HepG2 (cell line): ENCODE results near the gene PPP4R1. TPM values are rescaled to one million over a fixed set of nuclear protein-coding genes. Genes with fewer than 3 reads are reported as not detected.

Experiments used
- ARNT2 ChIP-seq: sonication (generic); formaldehyde crosslinking; IDR thresholded peaks from 2 replicates; pipeline ENCODE4 v1.8.0; 2022; ENCODE audit warnings: mild to moderate bottlenecking, low read depth, missing genetic modification reagents, moderate library complexity
- IRX3 ChIP-seq: sonication (generic); formaldehyde crosslinking; IDR thresholded peaks from 2 replicates; pipeline ENCODE4 v1.8.1; 2023; ENCODE audit warnings: mild to moderate bottlenecking, low read depth, missing genetic modification reagents, borderline replicate concordance
- KAT7 ChIP-seq: IDR thresholded peaks from 2 replicates; pipeline ENCODE4 v1.6.1; 2018; ENCODE audit warnings: borderline replicate concordance, missing compliant biosample characterization
- ZBTB7B ChIP-seq: sonication (generic); formaldehyde crosslinking; IDR thresholded peaks from 2 replicates; pipeline ENCODE4 v1.4.0; 2020; ENCODE audit warnings: missing genetic modification reagents
- ZNF138 ChIP-seq: sonication (generic); formaldehyde crosslinking; IDR thresholded peaks from 2 replicates; pipeline ENCODE4 v1.5.0; 2020; ENCODE audit warnings: mild to moderate bottlenecking, low read depth, missing genetic modification reagents
- ZNF652 ChIP-seq: IDR thresholded peaks from 2 replicates; pipeline ENCODE4 v1.6.1; 2016; ENCODE audit warnings: low read depth, borderline replicate concordance
- polyA plus RNA-seq, 8 experiments: library from polyadenylated mRNA; depleted of rRNA in 3 of 8; stranded (reverse) in 7 of 8; unstranded in 1 of 8; fragments of >200 nt; fragmentation: Illumina TruSeq in 4 of 8; extraction: Trizol in 4 of 8; gene quantifications; 2 replicates each; pipeline versions ENCODE4 v1.2.1 to v1.2.3, GENCODE V29; 2011 to 2016; ENCODE audit warnings: low read depth in 4 of 8, missing spikeins in 1 of 8, mixed read lengths in 1 of 8; ENCODE audit not compliant: insufficient read depth in 1 of 8
- total RNA-seq, 5 experiments: library from RNA; depleted of rRNA; stranded (reverse); fragments of >200 nt; fragmentation: Illumina TruSeq; extraction: Trizol; gene quantifications; 2 replicates each; pipeline ENCODE4 v1.2.3, GENCODE V29; 2016; ENCODE audit warnings: low read depth in 1 of 5
- TF ChIP-seq, protein P1 (sequence below): sonication (generic); formaldehyde crosslinking; IDR thresholded peaks from 2 replicates; pipeline ENCODE4 v1.5.0; 2020; ENCODE audit warnings: mild to moderate bottlenecking, missing genetic modification reagents, borderline replicate concordance
- TF ChIP-seq, protein P2 (sequence below): sonication (generic); formaldehyde crosslinking; IDR thresholded peaks from 2 replicates; pipeline ENCODE4 v1.4.0; 2020; ENCODE audit warnings: mild to moderate bottlenecking, missing genetic modification reagents
- TF ChIP-seq, protein P3 (sequence below): IDR thresholded peaks from 2 replicates; pipeline ENCODE4 v1.4.0; 2020; ENCODE audit warnings: mild to moderate bottlenecking, missing genetic modification reagents
- TF ChIP-seq, protein P4 (sequence below): sonication (generic); formaldehyde crosslinking; conservative IDR thresholded peaks from 2 replicates; pipeline ENCODE4 v1.8.0; 2022; ENCODE audit warnings: low read depth, missing genetic modification reagents

Gene PPP4R1
- total and polyA plus RNA-seq, 2 of the 13 experiments (the other 11 are each of a cell fraction or from before 2014, with no cell fraction given): 66.5 to 72.4 TPM

DNA sequence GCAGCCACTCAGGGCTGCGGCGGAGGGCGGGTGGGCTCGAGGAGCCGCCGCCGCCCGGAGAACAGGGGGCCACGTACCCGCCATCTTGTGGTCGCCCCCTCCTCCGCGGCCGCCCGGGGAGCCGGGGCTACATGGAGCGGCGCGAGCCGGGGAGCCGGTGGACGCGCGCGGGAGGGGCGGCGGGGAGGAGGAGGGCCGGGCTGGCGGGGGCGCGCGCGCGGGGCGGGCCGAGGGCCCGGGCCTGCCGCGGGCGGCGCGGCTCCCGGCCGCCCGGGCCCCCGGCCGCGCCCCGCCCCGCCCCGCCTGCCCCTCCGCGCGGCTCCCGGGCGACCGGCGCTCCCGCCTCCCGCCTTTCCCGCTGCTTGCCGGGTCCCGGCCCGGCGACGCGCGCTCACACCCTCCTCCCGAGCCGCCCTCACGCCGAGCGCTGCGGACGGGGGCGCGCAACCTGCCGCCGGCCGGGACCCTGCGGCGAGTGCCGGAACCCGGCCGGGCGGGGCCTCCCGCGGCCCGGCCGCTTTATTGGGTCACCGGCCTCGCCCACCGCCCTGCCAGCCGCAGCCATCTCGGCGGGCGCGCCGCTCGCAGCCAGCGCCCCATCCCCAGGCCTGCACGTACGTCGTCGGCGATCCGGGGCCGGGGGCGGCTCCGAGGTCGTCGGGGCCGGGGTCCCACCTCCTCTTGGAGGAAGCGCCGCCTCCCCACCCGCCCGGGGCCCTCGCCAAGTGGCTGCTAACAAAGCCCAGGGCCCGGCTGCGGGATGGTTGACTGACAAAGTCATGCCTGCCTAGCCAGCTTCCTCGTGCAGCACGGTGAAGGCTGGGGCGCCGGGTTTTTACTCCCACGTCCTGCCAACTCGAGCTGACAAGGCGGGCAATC, at the start of gene PPP4R1 (continued):
- TF ChIP-seq, protein P1, sequence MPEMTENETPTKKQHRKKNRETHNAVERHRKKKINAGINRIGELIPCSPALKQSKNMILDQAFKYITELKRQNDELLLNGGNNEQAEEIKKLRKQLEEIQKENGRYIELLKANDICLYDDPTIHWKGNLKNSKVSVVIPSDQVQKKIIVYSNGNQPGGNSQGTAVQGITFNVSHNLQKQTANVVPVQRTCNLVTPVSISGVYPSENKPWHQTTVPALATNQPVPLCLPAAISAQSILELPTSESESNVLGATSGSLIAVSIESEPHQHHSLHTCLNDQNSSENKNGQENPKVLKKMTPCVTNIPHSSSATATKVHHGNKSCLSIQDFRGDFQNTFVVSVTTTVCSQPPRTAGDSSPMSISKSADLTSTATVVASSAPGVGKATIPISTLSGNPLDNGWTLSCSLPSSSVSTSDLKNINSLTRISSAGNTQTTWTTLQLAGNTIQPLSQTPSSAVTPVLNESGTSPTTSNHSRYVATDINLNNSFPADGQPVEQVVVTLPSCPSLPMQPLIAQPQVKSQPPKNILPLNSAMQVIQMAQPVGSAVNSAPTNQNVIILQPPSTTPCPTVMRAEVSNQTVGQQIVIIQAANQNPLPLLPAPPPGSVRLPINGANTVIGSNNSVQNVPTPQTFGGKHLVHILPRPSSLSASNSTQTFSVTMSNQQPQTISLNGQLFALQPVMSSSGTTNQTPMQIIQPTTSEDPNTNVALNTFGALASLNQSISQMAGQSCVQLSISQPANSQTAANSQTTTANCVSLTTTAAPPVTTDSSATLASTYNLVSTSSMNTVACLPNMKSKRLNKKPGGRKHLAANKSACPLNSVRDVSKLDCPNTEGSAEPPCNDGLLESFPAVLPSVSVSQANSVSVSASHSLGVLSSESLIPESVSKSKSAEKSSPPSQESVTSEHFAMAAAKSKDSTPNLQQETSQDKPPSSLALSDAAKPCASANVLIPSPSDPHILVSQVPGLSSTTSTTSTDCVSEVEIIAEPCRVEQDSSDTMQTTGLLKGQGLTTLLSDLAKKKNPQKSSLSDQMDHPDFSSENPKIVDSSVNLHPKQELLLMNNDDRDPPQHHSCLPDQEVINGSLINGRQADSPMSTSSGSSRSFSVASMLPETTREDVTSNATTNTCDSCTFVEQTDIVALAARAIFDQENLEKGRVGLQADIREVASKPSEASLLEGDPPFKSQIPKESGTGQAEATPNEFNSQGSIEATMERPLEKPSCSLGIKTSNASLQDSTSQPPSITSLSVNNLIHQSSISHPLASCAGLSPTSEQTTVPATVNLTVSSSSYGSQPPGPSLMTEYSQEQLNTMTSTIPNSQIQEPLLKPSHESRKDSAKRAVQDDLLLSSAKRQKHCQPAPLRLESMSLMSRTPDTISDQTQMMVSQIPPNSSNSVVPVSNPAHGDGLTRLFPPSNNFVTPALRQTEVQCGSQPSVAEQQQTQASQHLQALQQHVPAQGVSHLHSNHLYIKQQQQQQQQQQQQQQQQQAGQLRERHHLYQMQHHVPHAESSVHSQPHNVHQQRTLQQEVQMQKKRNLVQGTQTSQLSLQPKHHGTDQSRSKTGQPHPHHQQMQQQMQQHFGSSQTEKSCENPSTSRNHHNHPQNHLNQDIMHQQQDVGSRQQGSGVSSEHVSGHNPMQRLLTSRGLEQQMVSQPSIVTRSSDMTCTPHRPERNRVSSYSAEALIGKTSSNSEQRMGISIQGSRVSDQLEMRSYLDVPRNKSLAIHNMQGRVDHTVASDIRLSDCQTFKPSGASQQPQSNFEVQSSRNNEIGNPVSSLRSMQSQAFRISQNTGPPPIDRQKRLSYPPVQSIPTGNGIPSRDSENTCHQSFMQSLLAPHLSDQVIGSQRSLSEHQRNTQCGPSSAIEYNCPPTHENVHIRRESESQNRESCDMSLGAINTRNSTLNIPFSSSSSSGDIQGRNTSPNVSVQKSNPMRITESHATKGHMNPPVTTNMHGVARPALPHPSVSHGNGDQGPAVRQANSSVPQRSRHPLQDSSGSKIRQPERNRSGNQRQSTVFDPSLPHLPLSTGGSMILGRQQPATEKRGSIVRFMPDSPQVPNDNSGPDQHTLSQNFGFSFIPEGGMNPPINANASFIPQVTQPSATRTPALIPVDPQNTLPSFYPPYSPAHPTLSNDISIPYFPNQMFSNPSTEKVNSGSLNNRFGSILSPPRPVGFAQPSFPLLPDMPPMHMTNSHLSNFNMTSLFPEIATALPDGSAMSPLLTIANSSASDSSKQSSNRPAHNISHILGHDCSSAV (CRISPR knock-in tag): no peak
- TF ChIP-seq IRX3 (CRISPR knock-in tag) (0 out of 2 replicates have a peak, but pooled peaks have one; percentile 2), ARNT2 (CRISPR knock-in tag) (peak; percentile 60; the same call in 1 of the 2 replicates), ZNF652 (CRISPR knock-in tag) (no peak), ZBTB7B (CRISPR knock-in tag) (0 out of 2 replicates have a peak, but pooled peaks have one; percentile 34), ZNF138 (CRISPR knock-in tag) (0 out of 2 replicates have a peak, but pooled peaks have one; percentile 43), KAT7 (0 out of 2 replicates have a peak, but pooled peaks have one; percentile 65)
- TF ChIP-seq, protein P2, sequence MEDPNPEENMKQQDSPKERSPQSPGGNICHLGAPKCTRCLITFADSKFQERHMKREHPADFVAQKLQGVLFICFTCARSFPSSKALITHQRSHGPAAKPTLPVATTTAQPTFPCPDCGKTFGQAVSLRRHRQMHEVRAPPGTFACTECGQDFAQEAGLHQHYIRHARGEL (CRISPR knock-in tag): no peak
- TF ChIP-seq, protein P3, sequence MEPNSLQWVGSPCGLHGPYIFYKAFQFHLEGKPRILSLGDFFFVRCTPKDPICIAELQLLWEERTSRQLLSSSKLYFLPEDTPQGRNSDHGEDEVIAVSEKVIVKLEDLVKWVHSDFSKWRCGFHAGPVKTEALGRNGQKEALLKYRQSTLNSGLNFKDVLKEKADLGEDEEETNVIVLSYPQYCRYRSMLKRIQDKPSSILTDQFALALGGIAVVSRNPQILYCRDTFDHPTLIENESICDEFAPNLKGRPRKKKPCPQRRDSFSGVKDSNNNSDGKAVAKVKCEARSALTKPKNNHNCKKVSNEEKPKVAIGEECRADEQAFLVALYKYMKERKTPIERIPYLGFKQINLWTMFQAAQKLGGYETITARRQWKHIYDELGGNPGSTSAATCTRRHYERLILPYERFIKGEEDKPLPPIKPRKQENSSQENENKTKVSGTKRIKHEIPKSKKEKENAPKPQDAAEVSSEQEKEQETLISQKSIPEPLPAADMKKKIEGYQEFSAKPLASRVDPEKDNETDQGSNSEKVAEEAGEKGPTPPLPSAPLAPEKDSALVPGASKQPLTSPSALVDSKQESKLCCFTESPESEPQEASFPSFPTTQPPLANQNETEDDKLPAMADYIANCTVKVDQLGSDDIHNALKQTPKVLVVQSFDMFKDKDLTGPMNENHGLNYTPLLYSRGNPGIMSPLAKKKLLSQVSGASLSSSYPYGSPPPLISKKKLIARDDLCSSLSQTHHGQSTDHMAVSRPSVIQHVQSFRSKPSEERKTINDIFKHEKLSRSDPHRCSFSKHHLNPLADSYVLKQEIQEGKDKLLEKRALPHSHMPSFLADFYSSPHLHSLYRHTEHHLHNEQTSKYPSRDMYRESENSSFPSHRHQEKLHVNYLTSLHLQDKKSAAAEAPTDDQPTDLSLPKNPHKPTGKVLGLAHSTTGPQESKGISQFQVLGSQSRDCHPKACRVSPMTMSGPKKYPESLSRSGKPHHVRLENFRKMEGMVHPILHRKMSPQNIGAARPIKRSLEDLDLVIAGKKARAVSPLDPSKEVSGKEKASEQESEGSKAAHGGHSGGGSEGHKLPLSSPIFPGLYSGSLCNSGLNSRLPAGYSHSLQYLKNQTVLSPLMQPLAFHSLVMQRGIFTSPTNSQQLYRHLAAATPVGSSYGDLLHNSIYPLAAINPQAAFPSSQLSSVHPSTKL (CRISPR knock-in tag): peak; percentile 50; the same call in 1 of the 2 replicates
- TF ChIP-seq, protein P4, sequence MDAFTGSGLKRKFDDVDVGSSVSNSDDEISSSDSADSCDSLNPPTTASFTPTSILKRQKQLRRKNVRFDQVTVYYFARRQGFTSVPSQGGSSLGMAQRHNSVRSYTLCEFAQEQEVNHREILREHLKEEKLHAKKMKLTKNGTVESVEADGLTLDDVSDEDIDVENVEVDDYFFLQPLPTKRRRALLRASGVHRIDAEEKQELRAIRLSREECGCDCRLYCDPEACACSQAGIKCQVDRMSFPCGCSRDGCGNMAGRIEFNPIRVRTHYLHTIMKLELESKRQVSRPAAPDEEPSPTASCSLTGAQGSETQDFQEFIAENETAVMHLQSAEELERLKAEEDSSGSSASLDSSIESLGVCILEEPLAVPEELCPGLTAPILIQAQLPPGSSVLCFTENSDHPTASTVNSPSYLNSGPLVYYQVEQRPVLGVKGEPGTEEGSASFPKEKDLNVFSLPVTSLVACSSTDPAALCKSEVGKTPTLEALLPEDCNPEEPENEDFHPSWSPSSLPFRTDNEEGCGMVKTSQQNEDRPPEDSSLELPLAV (CRISPR knock-in tag): no peak
